ENCODE results near the gene RNF113A.

DNA sequence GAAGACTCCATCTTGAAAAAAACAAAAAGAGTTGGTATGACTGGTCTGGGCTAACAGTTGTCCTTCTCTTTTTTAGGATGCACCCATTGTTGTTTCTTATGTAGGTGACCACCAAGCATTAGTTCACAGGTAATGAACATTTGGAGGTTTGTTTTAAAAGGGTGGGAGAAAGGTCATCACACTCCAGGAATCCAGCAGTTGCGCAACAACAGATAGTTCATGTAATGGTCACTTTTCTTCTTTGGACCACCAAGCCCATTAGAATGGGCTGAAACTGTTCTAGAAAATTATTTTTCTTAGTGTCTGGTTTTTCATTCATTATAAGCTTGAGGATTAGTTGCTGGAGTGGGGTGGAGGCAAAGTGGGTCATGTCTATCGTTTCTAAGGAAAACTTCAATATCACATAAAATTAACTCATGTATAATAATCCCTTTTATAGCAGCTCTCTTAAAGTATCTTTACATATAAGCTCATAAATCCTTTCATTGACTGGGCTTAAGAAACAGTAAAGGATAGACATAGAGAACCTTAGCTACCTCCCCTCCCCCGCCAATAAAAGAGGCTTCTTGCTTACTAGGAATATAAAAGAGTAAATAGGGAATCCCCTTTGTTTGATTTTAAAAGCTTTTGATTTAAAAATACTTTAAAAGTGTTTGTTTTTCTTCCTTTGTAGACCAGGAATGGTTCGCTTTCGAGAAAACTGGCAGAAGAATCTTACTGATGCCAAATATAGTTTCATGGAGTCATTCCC is 48.5 kb upstream of the RNF113A start:
- TF ChIP-seq CTCF (IDR thresholded peaks at IDR 0.05) (no peak), EZH2 (IDR thresholded peaks at IDR 0.05) (no peak), EZH2phosphoT487 (IDR thresholded peaks at IDR 0.05) (no peak)
